Measurements from ENCODE around the gene KRT23. TPM values are rescaled to one million over a fixed set of nuclear protein-coding genes. Genes with fewer than 3 reads are reported as not detected.

The KRT23 gene
- total and polyA plus RNA-seq, 2 of the 13 experiments (the other 11 are each of a cell fraction or from before 2014, with no cell fraction given) = 24.7 to 51.1 TPM

DNA sequence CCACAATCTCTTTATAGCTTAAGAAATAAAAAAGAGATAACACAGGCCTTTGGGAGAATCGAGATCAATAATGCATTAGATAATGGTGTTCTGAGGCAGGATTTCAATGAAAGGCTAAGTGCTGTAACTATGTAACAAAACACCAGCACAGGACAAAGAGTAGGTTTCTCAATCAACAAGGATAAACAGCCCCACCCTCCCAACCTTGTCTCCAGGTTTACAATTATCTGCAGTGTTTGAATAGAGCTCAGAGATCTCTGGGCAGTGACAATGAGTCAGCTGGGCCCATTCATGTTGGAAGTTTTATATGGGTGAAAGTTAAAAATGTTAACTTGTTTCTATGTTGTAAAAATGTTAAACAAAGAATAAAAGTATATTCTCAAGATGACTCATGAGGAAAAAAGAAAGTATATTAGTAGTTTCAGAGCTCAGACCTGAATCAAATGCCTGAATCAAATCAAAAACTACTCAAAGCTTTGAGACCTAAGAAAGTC, 35.4 kb downstream of the KRT23 start (continued):
- TF ChIP-seq, protein P1, sequence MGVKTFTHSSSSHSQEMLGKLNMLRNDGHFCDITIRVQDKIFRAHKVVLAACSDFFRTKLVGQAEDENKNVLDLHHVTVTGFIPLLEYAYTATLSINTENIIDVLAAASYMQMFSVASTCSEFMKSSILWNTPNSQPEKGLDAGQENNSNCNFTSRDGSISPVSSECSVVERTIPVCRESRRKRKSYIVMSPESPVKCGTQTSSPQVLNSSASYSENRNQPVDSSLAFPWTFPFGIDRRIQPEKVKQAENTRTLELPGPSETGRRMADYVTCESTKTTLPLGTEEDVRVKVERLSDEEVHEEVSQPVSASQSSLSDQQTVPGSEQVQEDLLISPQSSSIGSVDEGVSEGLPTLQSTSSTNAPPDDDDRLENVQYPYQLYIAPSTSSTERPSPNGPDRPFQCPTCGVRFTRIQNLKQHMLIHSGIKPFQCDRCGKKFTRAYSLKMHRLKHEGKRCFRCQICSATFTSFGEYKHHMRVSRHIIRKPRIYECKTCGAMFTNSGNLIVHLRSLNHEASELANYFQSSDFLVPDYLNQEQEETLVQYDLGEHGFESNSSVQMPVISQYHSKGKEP (CRISPR knock-in tag; IDR thresholded peaks at IDR 0.05) = no peak
- TF ChIP-seq, protein P2, sequence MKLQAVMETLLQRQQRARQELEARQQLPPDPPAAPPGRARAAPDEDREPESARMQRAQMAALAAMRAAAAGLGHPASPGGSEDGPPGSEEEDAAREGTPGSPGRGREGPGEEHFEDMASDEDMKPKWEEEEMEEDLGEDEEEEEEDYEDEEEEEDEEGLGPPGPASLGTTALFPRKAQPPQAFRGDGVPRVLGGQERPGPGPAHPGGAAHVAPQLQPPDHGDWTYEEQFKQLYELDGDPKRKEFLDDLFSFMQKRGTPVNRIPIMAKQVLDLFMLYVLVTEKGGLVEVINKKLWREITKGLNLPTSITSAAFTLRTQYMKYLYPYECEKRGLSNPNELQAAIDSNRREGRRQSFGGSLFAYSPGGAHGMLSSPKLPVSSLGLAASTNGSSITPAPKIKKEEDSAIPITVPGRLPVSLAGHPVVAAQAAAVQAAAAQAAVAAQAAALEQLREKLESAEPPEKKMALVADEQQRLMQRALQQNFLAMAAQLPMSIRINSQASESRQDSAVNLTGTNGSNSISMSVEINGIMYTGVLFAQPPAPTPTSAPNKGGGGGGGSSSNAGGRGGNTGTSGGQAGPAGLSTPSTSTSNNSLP (IDR thresholded peaks at IDR 0.05; ENCODE audit: low read depth, low read length) = peak; percentile 98
- TF ChIP-seq NR3C1 (CRISPR knock-in tag; IDR thresholded peaks at IDR 0.05) (no peak), DMAP1 (CRISPR knock-in tag; IDR thresholded peaks at IDR 0.05) (peak; percentile 68; the same call in 1 of the 2 replicates), NAIF1 (CRISPR knock-in tag; IDR thresholded peaks at IDR 0.05; ENCODE audit: borderline replicate concordance) (no peak), AGO2 (optimal IDR thresholded peaks at IDR 0.05; ENCODE audit: low read depth, low read length) (no peak), SOX5 (CRISPR knock-in tag; IDR thresholded peaks at IDR 0.05; ENCODE audit: borderline replicate concordance) (peak; percentile 100), ATF1 (CRISPR knock-in tag; IDR thresholded peaks at IDR 0.05) (peak; percentile 55; the same call in 1 of the 2 replicates), EED (CRISPR knock-in tag; IDR thresholded peaks at IDR 0.05) (no peak), ZNF773 (CRISPR knock-in tag; IDR thresholded peaks at IDR 0.05; ENCODE audit: borderline replicate concordance) (no peak), ARHGAP35 (CRISPR knock-in tag; IDR thresholded peaks at IDR 0.05; ENCODE audit: borderline replicate concordance) (no peak), MIER3 (CRISPR knock-in tag; IDR thresholded peaks at IDR 0.05; ENCODE audit: borderline replicate concordance) (peak; percentile 93), TCF12 (IDR thresholded peaks at IDR 0.05) (no peak), TCF12 (CRISPR knock-in tag; IDR thresholded peaks at IDR 0.05) (0 out of 2 replicates have a peak, but pooled peaks have one; percentile 46), ZBTB20 (CRISPR knock-in tag; IDR thresholded peaks at IDR 0.05; ENCODE audit: borderline replicate concordance, low read depth) (peak; percentile 42; the same call in 1 of the 2 replicates)
- TF ChIP-seq, protein P3, sequence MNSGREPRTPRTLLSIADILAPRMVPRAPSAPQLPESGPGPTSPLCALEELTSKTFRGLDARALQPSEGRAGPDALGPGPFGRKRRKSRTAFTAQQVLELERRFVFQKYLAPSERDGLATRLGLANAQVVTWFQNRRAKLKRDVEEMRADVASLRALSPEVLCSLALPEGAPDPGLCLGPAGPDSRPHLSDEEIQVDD (CRISPR knock-in tag; IDR thresholded peaks at IDR 0.05; ENCODE audit: borderline replicate concordance) = no peak
- TF ChIP-seq, protein P4, sequence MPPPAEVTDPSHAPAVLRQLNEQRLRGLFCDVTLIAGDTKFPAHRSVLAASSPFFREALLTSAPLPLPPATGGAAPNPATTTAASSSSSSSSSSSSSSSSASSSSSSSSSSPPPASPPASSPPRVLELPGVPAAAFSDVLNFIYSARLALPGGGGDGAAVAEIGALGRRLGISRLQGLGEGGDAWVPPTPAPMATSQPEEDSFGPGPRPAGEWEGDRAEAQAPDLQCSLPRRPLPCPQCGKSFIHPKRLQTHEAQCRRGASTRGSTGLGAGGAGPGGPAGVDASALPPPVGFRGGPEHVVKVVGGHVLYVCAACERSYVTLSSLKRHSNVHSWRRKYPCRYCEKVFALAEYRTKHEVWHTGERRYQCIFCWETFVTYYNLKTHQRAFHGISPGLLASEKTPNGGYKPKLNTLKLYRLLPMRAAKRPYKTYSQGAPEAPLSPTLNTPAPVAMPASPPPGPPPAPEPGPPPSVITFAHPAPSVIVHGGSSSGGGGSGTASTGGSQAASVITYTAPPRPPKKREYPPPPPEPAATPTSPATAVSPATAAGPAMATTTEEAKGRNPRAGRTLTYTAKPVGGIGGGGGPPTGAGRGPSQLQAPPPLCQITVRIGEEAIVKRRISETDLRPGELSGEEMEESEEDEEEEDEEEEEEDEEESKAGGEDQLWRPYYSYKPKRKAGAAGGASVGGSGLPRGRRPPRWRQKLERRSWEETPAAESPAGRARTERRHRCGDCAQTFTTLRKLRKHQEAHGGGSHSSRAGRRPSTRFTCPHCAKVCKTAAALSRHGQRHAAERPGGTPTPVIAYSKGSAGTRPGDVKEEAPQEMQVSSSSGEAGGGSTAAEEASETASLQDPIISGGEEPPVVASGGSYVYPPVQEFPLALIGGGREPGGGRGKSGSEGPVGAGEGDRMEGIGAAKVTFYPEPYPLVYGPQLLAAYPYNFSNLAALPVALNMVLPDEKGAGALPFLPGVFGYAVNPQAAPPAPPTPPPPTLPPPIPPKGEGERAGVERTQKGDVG (CRISPR knock-in tag; IDR thresholded peaks at IDR 0.05; ENCODE audit: borderline replicate concordance) = no peak
- TF ChIP-seq, protein P5, sequence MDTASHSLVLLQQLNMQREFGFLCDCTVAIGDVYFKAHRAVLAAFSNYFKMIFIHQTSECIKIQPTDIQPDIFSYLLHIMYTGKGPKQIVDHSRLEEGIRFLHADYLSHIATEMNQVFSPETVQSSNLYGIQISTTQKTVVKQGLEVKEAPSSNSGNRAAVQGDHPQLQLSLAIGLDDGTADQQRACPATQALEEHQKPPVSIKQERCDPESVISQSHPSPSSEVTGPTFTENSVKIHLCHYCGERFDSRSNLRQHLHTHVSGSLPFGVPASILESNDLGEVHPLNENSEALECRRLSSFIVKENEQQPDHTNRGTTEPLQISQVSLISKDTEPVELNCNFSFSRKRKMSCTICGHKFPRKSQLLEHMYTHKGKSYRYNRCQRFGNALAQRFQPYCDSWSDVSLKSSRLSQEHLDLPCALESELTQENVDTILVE (CRISPR knock-in tag; IDR thresholded peaks at IDR 0.05) = peak; percentile 81; the same call in 1 of the 2 replicates
- TF ChIP-seq, protein P6, sequence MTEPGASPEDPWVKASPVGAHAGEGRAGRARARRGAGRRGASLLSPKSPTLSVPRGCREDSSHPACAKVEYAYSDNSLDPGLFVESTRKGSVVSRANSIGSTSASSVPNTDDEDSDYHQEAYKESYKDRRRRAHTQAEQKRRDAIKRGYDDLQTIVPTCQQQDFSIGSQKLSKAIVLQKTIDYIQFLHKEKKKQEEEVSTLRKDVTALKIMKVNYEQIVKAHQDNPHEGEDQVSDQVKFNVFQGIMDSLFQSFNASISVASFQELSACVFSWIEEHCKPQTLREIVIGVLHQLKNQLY (CRISPR knock-in tag; IDR thresholded peaks at IDR 0.05) = no peak
- TF ChIP-seq, protein P7, sequence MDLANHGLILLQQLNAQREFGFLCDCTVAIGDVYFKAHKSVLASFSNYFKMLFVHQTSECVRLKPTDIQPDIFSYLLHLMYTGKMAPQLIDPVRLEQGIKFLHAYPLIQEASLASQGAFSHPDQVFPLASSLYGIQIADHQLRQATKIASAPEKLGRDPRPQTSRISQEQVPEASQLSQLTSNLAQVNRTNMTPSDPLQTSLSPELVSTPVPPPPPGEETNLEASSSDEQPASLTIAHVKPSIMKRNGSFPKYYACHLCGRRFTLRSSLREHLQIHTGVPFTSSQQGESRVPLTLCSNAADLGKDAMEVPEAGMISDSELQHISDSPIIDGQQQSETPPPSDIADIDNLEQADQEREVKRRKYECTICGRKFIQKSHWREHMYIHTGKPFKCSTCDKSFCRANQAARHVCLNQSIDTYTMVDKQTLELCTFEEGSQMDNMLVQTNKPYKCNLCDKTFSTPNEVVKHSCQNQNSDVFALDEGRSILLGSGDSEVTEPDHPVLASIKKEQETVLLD (CRISPR knock-in tag; IDR thresholded peaks at IDR 0.05; ENCODE audit: low read depth) = no peak
